T-helper 1 cell (primary cell): Measurements from ENCODE around the gene GRK3.

Experiments
- DNase-seq, 5 donors: peaks; one replicate each; pipeline ENCODE4 v3.0.0-alpha.2; 2012 to 2020

The GRK3 gene

GRCh38 chr22:25763239-25763777, 198.8 kb downstream of the GRK3 start:
- DNase-seq: no peak

- no peak for DNase-seq
Measured at GRCh38 chr22:25764270-25765015, 200.0 kb downstream of the GRK3 start.

- no peak for DNase-seq
Measured at GRCh38 chr22:25765016-25765367, 200.5 kb downstream of the GRK3 start.

GRCh38 chr22:25765801-25766200, 201.3 kb downstream of the GRK3 start:
- no peak for DNase-seq

DNA sequence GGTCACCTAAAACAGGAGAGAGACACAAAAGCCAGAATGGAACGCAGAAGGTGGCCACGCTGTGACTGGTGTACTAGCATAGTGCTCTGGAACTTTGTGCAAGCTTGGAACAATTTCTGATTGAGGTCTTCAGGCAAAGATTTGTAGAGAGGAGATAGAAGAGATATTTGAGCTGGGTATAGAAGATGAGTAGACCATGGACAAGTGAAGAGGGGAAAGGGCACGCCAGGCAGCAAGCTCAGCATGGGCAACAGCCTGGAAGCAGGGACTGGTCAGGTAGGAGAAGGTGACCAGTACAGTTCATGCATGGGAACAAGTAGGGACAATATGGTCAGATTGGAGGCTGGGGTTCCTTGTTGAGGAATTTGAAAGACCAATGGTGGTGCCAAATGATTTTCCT, 201.9 kb downstream of the GRK3 start:
- DNase-seq: no peak

- DNase-seq: no peak
Measured at GRCh38 chr22:25770333-25770732, 205.9 kb downstream of the GRK3 start.

DNA sequence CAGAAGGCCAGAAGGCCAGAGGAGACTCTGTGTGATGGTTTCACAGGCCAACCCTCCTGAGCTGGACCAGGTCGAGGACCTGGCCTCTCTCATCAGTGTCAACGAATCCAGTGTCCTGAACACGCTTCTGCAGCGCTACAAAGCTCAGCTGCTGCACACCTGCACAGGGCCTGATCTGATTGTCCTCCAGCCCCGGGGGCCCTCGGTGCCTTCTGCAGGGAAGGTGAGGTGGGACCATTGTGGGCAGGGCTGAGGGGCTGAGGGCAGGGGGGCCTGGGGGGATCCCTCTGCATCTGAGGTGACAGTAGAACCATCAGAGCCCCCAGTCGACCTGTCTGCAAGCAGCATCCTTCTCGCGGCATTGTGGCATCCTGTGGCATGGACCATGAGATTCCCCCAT, 207.8 kb downstream of the GRK3 start:
- no peak for DNase-seq

- DNase-seq: no peak
Measured at GRCh38 chr22:25774575-25775026, 210.1 kb downstream of the GRK3 start.

- no peak for DNase-seq
Measured at GRCh38 chr22:25775531-25775930, 211.1 kb downstream of the GRK3 start.

DNA sequence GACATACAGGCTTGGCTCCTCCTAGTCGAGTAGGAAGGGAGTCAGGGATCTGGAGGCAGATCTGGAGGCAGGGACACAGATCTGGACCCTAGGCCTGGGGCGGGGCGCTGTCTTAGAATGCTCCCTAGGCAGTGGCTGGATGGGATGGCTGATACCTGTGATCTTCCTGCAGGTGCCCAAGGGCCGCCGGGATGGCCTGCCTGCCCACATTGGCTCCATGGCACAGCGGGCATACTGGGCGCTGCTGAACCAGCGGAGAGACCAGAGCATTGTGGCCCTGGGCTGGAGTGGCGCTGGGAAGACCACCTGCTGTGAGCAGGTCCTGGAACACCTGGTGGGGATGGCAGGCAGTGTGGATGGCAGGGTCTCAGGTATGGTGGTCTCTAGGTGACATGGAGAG, 212.9 kb downstream of the GRK3 start:
- DNase-seq: no peak

DNA sequence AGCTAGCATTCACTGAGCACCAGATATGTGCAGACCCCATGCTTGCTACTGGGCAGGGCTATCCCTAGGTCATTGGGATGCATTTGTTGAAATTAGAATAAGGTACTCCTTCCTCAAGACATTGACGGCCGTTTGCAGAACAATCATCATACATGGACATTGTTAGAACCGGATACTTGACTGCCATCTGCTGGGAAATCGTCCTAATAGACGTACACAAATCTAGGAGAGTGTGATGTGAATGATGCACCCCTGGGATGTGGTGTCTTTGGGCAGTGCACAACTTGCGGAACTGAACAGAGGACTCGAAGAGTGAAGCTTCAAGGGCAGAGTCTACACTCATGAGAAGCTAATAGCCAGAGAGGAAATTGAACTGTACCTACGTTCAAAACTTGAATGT, 213.4 kb downstream of the GRK3 start:
- peak in 1 of 5 donors; percentile 38 for DNase-seq
